ENCODE measurements around the gene PHF5A. TPM values are rescaled to one million over a fixed set of nuclear protein-coding genes. Genes with fewer than 3 reads are reported as not detected.

Gene PHF5A
- total and polyA plus RNA-seq, 2 donors (not counting 3 experiments of a cell fraction or from before 2014, with no cell fraction given) = 61.1 to 63.7 TPM

DNA sequence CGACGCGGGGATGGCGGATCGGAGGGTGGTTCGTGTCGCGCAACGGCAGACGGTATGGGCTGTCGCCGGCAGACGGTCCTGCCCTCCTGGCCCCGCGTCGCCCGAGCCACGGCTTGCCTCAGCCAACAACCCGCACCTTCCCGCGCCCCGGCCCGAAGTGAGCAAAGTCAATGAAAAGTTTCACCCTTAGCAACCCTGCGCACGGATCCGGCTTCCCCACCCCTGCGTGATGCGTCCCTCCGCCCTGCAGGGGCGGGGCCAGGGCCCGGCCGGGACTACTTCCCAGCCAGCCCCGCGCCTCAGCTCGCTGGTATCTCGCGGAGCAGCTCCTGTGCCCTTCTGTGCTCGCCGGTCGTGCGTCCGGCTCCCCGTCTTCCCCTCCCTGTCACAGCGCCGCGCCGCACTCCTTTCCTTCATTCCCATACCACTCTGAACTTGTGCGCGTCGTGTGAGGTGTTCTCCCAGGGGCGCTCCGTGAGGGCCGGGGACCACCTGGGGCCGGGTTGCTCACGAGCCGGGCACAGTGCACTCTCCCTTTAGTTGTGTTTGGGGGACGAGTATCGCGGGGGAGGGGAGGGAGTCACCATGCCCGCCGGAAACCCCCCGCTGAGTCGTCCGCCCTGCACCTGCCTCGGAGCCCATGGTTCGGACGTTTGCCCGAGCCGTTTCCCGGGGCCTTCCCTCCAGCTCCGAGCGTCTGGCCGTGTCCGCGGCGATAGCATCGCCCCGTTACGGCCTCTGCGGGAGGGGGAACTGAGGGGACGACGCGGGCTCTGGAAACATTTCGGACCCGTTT, 21.7 kb downstream of the PHF5A start, which contains the start of gene TOB2:
TOB2 (minus strand) TSS at position 163 of the 796 bp plus-strand sequence. CDS start 9,456 bp downstream, outside the sequence.
- CTCF ChIA-PET = interaction anchor here (0.9 to 1.9 kb wide), 6 partner anchors 9 to 70 kb away, joined by 3 to 18 read pairs (median 5); no protein-coding TSS in a partner anchor
- H3K36me3 ChIP-seq (ENCODE audit: control insufficient read depth in 2 of 2, extremely low read depth in 1 of 2, insufficient read depth in 2 of 2, low read length in 2 of 2) = no peaks in the 10 kb centered on the region
- no peaks in the 10 kb centered on the region for H3K9me1 ChIP-seq (replicated peaks; ENCODE audit: control insufficient read depth, extremely low read depth, insufficient read depth, low read length)
- no peaks in the 10 kb centered on the region for H3K9me3 ChIP-seq (replicated peaks; ENCODE audit: control insufficient read depth, insufficient read depth, low read length)
- peaks cover 46% of the 10 kb centered on the region for H3K79me2 ChIP-seq (ENCODE audit: control insufficient read depth, insufficient read depth, low read length)
- FAIRE-seq (peak; percentile 87), DNase-seq (ENCODE audit: low read depth, low spot score) (peak; percentile 93)
- H3K9ac ChIP-seq (replicated peaks; ENCODE audit: extremely low read depth, insufficient read depth, low read length) = peak within 1 kb of the TSS; percentile 89
- H3K27me3 ChIP-seq (ENCODE audit: control insufficient read depth in 2 of 2, insufficient read depth in 2 of 2, low read length in 2 of 2) = no peaks in the 10 kb centered on the region
- peak within 1 kb of the TSS; percentile 92 for H3K4me2 ChIP-seq (ENCODE audit: insufficient read depth, low read length)
- H4K20me1 ChIP-seq (replicated peaks; ENCODE audit: control insufficient read depth, extremely low read depth, insufficient read depth, low read length) = peaks cover 4% of the 10 kb centered on the region
- TF ChIP-seq POLR2A (IDR thresholded peaks at IDR 0.05; ENCODE audit: low read depth, low read length) = peak; percentile 100
- no peak for TF ChIP-seq EZH2 (IDR thresholded peaks at IDR 0.05; ENCODE audit: borderline replicate concordance, low read depth, low read length, severe bottlenecking)
- TF ChIP-seq POLR2AphosphoS5 (IDR thresholded peaks at IDR 0.05; ENCODE audit: insufficient read depth, low read depth, low read length) = peak; percentile 100
- TF ChIP-seq, protein P1, sequence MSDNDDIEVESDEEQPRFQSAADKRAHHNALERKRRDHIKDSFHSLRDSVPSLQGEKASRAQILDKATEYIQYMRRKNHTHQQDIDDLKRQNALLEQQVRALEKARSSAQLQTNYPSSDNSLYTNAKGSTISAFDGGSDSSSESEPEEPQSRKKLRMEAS (IDR thresholded peaks at IDR 0.05; ENCODE audit: insufficient read depth, insufficient read length) = peak; percentile 63
- no peak for TF ChIP-seq GATA2 (IDR thresholded peaks at IDR 0.05; ENCODE audit: insufficient read depth, insufficient read length, low read depth, low read length)
- TF ChIP-seq FOS (IDR thresholded peaks at IDR 0.05; ENCODE audit: borderline replicate concordance, insufficient read depth, low read length) = no peak
- H2AFZ ChIP-seq (ENCODE audit: low read depth, low read length) = peak within 1 kb of the TSS; percentile 63
- peak within 1 kb of the TSS; percentile 95 to 100 (median 96) for H3K4me3 ChIP-seq (replicated peaks in 1 of 3; ENCODE audit: insufficient read depth in 1 of 3, low read depth in 1 of 3, low read length in 3 of 3)
- BruUV-seq (replicated peaks) = TSS peak; percentile 69
- dilution Hi-C loops (cut with MboI; ENCODE audit: extremely low pct_ligation_motif_present, low sequenced_read_pairs) (no loop called here), intact Hi-C loops (cut with micrococcal nuclease) (no loop called here)
- peak within 1 kb of the TSS; percentile 83 for H3K27ac ChIP-seq (ENCODE audit: insufficient read depth, low read depth, low read length)
- H3K4me1 ChIP-seq (ENCODE audit: control insufficient read depth, extremely low read depth, insufficient read depth, low read length) = peaks cover 4% of the 10 kb centered on the region
- POLR2A ChIA-PET = interaction anchor here (1.0 to 2.3 kb wide), 6 partner anchors 10 to 65 kb away, joined by 3 to 11 read pairs (median 4); partner anchors contain the start of genes ACO2, PHF5A and TEF

Data from endothelial cell of umbilical vein (primary cell).